HG02884 (cell line): ENCODE data around the gene POLR2I.

Source experiments
- ATAC-seq: cut with Tn5 transposase; IDR thresholded peaks from one replicate; pipeline ENCODE4 v1.9.1; 2021; ENCODE audit warnings: mild to moderate bottlenecking, moderate library complexity; ENCODE audit not compliant: unreplicated experiment

Gene POLR2I

GRCh38 chr19:36114721-36115452 lies at the start of gene POLR2I:
TSS of gene POLR2I (minus strand) at chr19:36114875. CDS start at chr19:36114856, 19 bp downstream.
- peak; percentile 78 for ATAC-seq

DNA sequence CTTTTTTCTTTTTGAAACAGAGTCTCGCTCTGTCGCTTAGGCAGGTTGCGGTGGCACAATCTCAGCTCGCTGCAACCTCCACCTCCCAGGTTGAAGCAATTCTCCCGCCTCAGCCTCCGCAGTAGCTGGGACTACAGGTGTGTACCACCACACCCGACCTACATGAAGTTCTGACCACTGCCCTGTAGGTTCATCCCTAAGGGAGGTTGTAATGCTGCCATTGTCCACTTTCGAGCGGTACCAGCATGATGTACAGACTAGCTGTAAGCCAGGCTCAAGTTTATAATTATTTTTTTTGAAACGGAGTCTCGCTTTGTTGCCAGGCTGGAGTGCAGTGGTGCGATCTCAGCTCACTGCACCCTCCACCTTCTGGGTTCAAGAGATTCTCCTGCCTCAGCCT lies 49.1 kb upstream of the POLR2I start:
- no peak for ATAC-seq

GRCh38 chr19:36160821-36161596 lies 46.3 kb upstream of the POLR2I start:
- no peak for ATAC-seq

DNA sequence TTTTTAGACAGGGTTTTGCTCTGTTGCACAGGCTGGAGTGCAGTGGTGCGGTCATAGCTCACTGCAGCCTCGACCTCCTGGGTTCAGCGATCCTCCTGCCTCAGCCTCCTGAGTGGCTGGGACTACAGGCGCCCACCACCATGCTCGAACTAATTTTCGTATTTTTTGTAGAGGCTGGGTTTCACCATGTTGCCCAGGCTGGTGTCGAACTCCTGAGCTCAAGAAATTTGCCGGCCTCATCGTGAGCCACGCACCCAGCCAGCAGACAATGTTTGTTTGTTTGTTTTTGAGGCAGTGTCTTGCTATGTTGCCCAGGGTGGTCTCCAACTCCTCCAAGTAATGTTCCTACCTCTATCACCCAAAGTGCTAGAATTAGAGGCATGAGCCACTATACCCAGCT lies 38.5 kb upstream of the POLR2I start:
- no peak for ATAC-seq

DNA sequence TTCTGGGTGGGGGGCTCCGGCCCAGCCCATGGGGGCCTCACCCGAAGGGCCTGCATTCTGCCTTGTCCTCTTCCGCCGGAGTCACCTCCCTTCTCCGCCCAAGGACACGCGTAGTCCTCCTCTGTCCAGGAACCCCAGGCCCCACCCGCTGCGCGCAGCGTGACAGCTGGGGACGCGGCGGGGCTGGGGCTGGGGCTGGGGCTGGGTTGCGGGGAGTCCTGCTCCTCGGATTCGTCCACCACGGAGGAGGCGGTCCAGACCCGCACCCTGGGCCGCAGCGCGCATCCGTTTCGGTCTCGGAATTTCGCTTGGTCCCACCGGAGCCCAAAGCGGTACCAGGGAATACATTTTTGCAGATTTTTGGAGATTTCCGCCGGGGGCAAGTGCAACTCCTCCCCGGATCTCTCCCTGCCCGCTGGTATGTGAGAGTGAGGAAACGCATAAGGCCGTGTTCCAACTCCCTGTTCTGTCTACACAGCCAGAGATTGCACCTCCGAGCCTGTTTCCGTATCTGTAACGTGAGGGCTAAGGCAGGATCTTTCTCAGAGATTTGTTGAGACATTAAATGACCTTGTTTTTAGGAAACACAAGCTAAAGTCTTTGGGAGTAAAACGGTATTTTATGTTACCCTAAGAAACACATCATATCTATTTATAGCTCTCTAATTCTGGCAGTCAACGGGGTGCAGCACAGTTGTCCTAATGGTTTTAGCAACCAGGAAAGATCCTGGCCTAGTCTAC lies 37.8 kb upstream of the POLR2I start, which contains the start of gene COX7A1:
Gene COX7A1, minus strand, starts transcription at position 96 of the 740 bp plus-strand sequence. Its CDS starts 40 bp downstream, at position 56.
- no peak for ATAC-seq

- no peak for ATAC-seq
These were observed 37.3 kb upstream of the POLR2I start for GRCh38 chr19:36152019-36152351.

DNA sequence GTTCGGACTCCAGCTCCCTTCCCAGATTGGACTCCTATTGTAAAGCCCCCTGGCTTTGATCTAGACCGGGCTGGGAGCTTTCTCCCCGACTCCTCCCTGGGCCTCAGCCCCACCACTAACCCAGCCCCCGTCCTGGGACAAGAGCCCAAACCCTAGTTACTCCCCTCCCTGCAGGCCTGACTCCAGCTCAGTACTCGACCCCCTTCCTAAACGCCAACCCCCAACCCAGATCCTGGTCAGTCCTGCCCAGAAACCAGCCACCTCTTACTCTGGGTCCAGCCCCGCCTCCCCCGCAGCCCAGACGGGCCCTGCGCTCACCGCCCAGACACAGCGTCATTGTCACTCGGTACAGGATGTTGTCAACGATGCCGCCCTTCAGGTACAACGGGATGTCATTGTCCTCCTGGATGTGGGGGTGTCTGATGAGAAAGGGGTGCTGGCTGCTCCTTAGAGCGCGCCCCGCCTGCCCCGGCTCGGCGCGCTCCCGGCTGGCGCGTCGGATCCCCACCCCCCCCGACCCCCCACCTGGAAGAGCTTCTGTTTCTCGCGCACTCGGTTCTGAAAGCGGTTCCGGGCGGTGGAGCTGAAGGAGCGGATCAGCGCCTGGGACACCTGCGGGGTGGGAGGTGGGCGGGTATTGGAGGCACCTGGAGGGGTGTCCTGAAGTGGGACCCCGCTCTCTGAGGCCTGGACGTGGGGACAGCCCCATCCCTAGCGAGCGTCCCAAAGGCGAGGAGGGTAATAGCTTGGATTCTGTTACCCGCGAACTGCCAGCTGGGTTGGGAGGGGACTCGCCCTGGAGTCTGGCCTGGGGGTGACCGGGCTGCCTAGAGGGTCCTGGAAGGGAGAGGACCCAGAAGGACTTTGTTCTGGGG lies 36.7 kb upstream of the POLR2I start:
- no peak for ATAC-seq

GRCh38 chr19:36150586-36150985 lies 35.9 kb upstream of the POLR2I start:
- ATAC-seq, result no peak

GRCh38 chr19:36149673-36150406 lies 35.2 kb upstream of the POLR2I start:
- ATAC-seq, result no peak

DNA sequence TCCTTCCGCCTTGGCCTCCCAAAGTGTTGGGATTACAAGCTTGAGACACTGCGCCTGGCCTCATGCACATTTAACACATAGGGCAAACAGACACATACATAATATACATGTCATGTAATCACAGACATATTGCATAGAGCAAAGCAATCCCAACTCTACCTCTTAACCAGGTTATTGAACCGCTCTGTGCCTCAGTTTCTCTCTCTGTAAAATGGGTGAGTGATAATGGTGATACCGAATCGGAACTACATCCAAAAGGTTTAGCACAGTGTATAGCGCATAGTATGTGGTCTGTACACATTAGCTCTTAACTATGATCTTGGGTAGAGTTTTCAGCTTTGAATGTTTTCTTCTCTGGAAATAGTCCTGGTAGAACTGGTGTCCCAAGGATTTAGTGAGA lies 29.9 kb upstream of the POLR2I start:
- ATAC-seq, result no peak

DNA sequence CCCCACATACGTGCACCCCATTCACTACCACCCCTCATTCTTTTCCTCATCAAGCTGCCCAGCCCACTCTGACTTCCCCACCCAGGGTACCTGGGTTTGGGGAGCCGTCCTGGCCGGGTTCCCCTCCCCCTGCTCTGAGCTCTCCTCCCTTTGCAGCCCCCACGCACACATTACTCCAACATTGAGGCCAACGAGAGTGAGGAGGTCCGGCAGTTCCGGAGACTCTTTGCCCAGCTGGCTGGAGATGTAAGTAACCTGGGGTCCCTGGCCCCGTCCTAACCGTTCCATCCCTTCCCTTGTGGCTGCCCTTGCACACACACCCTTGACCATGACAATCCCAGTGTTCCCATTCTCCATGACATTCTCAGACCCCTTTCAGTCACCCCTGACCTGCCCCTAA lies 27.8 kb upstream of the POLR2I start:
- no peak for ATAC-seq

DNA sequence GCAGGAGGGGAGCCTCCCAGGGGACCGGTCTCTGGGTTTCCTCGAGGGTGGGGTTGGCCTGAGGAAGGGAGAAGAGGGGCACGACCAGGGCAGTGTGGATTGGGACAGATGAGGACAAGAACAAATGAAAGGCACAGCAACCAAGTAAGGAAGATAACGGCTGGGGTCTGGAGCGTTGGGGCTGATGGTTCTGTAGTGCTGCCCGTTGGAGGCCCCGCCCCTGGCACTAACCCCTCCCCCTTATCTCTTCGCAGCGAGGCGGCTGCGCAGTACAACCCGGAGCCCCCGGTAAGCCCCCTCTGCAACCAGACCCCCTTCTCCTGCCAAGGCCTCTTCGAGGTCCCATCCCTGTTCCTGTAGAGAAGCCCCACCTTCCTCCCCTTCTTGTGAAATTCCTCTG lies 27.4 kb upstream of the POLR2I start:
- ATAC-seq, result no peak

DNA sequence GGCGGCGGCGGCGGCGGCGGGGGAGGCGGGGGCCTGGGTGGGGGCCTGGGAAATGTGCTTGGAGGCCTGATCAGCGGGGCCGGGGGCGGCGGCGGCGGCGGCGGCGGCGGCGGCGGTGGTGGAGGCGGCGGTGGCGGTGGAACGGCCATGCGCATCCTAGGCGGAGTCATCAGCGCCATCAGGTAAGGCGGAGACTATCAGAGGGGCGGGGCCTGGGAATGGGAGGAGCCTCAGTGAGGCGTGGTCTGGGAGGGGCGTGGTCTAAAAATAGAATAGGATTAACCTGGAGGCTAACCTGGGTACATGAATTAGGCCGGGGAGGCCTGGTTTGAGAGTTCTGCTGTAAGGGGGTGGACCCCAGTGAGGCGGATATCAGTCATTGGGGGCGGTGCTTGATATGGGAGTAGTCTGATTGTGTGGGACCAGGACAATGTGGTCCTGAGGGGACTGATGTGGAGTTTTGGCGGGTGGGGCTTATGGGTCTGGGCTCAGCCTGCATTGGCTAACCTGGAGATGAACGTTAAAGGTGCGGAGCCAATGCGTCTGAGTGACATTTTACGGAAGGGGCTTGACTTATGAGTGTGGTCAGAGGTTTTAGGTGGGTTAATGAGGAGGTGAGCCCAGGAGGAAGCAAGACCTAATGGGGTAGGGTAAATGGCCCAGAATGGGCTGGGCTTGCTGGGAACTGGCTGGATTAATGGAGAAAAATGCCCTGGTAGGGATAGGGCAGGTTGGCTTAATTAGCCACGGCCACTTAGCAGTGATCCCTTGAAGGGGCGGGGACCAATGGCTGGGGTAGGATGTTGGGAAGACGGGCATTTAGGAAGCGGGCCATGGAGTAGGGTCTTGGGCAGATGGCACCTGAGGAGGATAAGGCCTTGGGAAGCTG lies 26.6 kb upstream of the POLR2I start:
- no peak for ATAC-seq

DNA sequence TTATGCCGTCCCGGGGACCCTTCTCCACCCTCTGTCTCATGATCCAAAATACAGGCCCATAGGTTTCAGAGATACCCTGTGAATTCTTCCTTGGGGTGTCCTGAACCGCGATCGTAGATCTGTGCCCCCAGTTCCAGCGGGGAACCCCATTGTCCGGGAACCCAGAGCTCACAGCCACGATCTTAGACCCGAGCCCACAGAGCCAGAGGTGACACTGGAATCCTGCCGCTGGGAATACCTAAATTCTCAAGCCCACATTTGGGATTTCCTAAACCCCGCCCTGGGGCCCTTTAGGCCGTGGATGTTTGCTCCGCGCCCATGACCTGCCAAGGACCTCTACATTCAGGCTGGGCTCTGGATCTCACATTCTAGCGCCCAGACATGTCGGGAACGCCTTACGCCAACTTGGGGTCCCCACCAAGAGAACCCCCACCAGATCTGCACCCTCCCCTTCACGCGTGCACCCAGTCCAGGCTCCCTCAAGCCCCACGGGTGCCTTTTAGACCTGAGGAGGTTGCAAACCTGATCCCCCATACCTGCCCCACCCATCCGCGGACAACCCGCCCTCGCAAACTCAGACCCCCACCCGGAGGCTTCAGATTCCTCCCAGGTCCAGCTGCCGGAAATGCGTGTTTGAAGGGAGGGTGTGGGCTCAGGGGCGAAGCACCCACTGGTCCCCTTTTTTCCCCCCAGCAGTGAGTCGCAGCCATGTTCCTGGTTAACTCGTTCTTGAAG lies 25.8 kb upstream of the POLR2I start:
- ATAC-seq, result no peak

DNA sequence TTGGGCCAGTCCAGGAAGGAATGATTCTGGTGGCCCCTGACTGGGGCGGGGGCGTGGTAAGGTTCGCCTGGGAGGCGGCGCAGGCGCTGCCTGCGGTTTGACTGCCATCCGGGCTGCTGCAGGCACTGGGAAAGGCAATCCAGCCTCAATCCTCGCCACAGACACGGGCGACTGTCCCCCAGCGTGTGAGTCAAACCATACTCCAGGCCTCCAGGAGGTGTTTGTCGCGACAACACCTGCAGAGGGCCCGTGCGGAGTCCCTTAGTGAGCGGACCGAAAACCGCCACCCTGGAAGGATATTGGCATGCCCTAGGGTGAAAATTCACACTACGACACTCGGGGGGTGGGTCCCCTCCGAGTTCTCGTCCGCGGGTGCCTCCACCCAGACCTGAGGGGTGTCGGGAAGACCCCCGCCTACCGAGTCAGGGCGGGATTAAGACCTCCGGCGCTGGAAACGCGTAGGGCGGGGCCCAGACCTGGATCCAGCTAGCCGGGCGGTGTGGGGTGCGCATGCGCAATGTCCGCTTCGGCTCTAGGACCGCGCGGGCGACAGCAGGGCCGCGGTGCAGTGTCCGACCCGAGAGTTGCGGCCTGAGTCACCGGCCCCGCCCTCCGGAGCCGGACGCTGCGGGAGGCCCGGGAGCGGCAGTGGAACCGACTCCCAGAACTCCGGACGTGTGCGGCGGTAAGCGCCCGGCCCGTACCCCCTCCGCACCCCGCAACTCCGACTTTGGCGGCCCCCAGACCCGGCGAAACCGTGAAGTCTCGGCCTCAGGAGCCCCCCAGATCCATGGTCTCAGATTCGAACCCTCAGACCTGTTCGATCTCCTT lies 25.0 kb upstream of the POLR2I start, which contains the start of gene CAPNS1:
Gene CAPNS1, plus strand, starts transcription at position 594 of the 831 bp plus-strand sequence. CDS start 946 bp downstream, outside the sequence.
- peak; percentile 80 for ATAC-seq

DNA sequence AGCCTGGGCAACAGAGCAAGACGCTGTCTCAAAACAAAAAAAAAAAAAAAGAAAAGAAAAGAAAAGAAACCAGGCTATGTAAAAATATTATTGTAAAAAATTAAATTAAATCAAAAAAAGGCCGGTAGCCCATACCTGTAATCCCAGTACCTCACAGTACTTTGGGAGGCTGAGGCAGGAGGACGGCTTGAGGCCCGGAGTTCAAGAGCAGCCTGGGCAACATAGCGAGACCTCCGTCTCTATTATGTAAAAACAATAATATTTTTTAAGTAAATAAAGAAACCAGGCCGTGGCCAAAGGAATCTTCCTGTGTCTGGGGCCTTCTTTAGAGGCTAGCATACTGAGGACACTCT lies 24.4 kb upstream of the POLR2I start:
- ATAC-seq, result no peak

- ATAC-seq, result no peak
These were observed 22.4 kb upstream of the POLR2I start for GRCh38 chr19:36136964-36137686.
